Measurements from ENCODE around the gene PDHA2. TPM values are rescaled to one million over a fixed set of nuclear protein-coding genes. Genes with fewer than 3 reads are reported as not detected.

PDHA2 gene
- not detected in 2 replicates for total RNA-seq

DNA sequence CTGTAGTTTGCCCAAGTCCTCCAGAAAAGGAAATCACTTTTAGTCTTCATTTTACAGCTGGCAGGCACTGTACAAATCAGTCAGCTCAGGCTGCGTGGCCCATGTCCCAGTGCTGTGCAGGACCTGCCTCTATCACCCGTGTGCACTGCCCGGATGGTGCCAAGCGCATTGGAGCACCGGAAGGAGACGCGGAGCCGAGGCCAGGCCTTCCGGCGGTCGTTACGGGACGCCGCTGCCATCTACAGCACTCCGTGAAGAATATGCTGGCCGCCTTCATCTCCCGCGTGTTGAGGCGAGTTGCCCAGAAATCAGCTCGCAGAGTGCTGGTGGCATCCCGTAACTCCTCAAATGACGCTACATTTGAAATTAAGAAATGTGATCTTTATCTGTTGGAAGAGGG, at the start of gene PDHA2:
Gene PDHA2, plus strand, starts transcription at position 203 of the 400 bp plus-strand sequence. Its CDS starts 58 bp downstream, at position 261.
- DNase-seq (ENCODE audit: low spot score) = no peak
- Mint-ChIP-seq H3K27me3 (ENCODE audit: low read depth) (no peaks in the 10 kb centered on the region), H3K27ac (no peak within 1 kb of the TSS), H3K4me1 (ENCODE audit: low read depth) (no peaks in the 10 kb centered on the region), H3K4me3 (ENCODE audit: low read depth) (no peak within 1 kb of the TSS), H3K9me3 (no peaks in the 10 kb centered on the region), H3K36me3 (ENCODE audit: low read depth) (no peaks in the 10 kb centered on the region)
- intact Hi-C loops (cut with micrococcal nuclease) = no loop called here

DNA sequence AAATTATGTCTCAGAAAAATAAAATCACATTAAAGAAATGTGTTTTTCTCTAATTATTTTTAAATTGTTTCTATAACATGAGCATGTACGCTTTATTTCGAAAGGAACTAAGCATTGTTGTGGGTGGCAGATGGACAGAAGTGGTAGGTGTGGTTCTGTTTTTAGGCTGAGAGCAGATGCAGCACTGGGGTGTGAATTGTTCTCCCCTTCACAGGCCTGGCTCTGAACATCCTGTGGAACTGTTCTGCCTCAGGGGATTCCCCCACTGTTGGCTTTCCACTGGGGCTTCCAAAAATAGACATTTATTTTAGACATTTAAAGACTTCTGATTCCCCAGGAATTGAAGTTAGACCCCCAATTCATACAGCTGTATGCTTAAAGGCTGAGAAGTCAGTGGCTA, 41.9 kb upstream of the PDHA2 start:
- no peaks in the 10 kb centered on the region for H3K36me3 Mint-ChIP-seq (ENCODE audit: low read depth)

DNA sequence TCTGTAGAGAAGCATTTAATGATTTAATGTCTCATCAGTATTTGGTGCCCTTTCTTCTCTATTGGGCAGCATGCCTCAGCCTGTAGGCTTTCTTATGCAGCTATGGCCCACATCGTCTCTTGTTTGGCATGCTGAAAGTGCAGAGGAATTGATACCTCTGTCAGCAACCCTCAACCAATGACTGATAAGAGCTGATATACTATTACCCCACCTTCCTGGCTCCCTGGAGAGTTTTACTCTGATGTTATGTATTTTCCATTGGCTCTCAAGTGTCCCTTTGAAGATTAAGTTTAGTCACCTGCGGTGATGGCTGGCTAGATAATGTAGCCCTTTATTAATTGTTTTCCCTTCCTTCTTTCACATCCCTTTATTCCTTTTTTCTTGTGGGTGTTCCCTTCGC, 41.2 kb upstream of the PDHA2 start:
- Mint-ChIP-seq H3K4me3 (ENCODE audit: low read depth) (no peak overlapping the region), H3K9me3 (peaks cover 4% of the 10 kb centered on the region), H3K27ac (no peak overlapping the region), H3K36me3 (ENCODE audit: low read depth) (no peaks in the 10 kb centered on the region), H3K4me1 (ENCODE audit: low read depth) (no peaks in the 10 kb centered on the region), H3K27me3 (ENCODE audit: low read depth) (no peaks in the 10 kb centered on the region)
- intact Hi-C loops (cut with micrococcal nuclease) = no loop called here
- no peak for DNase-seq (ENCODE audit: low spot score)

More for the DNA sequence above, 41.9 kb upstream of the PDHA2 start:
- Mint-ChIP-seq H3K4me1 (ENCODE audit: low read depth) (no peaks in the 10 kb centered on the region), H3K27ac (no peak overlapping the region), H3K9me3 (peaks cover 4% of the 10 kb centered on the region), H3K27me3 (ENCODE audit: low read depth) (no peaks in the 10 kb centered on the region), H3K4me3 (ENCODE audit: low read depth) (no peak overlapping the region)
- intact Hi-C loops (cut with micrococcal nuclease) = no loop called here
- DNase-seq (ENCODE audit: low spot score) = no peak

DNA sequence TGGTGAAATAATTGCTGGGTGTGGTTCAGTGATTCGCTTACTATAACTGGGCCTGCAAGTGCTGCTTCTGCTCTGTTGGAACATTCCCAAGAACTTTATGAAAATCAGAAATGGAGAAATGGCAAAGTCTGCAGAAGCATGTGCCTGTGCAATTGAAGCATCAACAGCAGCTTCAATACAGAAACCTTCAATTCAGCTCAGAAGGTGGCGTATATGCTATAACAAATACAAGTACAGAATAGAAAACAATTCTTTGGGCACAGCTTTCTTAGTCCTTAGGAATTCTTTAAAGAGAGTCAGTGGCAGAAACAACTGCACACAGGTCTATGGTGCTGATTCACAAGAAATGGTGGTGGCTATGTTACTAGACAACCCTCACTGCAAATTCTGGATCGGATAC, 18.0 kb upstream of the PDHA2 start:
- intact Hi-C loops (cut with micrococcal nuclease) = no loop called here
- H3K27me3 Mint-ChIP-seq (ENCODE audit: low read depth) = no peaks in the 10 kb centered on the region
- no peaks in the 10 kb centered on the region for H3K9me3 Mint-ChIP-seq
- H3K36me3 Mint-ChIP-seq (ENCODE audit: low read depth) = no peaks in the 10 kb centered on the region
- H3K4me3 Mint-ChIP-seq (ENCODE audit: low read depth) = no peak overlapping the region
- DNase-seq (ENCODE audit: low spot score) = no peak
- H3K4me1 Mint-ChIP-seq (ENCODE audit: low read depth) = no peaks in the 10 kb centered on the region
- no peak overlapping the region for H3K27ac Mint-ChIP-seq

DNA sequence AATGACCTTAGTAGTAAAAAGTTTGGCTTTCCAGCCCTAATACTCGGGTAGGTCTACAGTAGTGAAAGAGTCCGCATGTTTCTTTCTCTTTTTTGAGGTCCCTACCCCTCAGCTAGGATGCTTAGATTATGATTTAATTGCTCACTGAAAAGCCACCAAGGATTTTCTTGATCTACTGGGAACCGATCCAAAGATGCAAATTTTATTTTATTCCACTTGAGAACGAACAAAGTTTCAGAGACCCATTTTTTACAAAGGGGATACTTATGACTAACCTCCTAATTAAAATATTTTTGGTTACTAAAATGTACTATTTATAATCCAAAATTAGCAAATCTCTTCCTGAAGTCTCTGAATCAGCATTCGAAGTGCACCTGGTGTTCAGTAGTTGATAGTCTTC, 14.3 kb upstream of the PDHA2 start:
- no peaks in the 10 kb centered on the region for H3K27me3 Mint-ChIP-seq (ENCODE audit: low read depth)
- no peak overlapping the region for H3K27ac Mint-ChIP-seq
- H3K36me3 Mint-ChIP-seq (ENCODE audit: low read depth) = no peaks in the 10 kb centered on the region
- H3K4me3 Mint-ChIP-seq (ENCODE audit: low read depth) = no peak overlapping the region
- no peak for DNase-seq (ENCODE audit: low spot score)
- no peaks in the 10 kb centered on the region for H3K9me3 Mint-ChIP-seq
- H3K4me1 Mint-ChIP-seq (ENCODE audit: low read depth) = no peaks in the 10 kb centered on the region
- intact Hi-C loops (cut with micrococcal nuclease) = no loop called here

DNA sequence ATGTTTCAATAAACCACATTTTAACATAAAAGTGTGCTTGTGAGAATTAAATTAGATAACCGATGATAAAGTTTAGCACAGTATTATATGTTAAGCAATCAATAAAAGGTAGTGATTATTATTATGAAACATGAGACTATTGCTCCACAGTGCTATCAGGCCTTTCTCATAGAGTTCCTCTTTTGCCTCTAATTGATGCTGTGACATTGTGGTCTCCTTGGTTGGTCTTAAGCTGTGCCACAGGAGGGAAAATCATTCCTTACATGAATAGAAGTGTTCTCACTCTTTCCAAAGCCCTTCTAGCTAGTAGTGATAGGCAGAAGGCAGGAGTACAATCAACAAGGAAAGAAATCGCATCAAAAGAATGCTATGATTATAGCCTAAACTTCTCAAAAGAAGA, 9.2 kb upstream of the PDHA2 start:
- H3K4me1 Mint-ChIP-seq (ENCODE audit: low read depth) = no peaks in the 10 kb centered on the region
- no peaks in the 10 kb centered on the region for H3K27me3 Mint-ChIP-seq (ENCODE audit: low read depth)
- no peak overlapping the region for H3K4me3 Mint-ChIP-seq (ENCODE audit: low read depth)
- intact Hi-C loops (cut with micrococcal nuclease) = no loop called here
- no peaks in the 10 kb centered on the region for H3K36me3 Mint-ChIP-seq (ENCODE audit: low read depth)
- no peaks in the 10 kb centered on the region for H3K9me3 Mint-ChIP-seq
- no peak overlapping the region for H3K27ac Mint-ChIP-seq
- DNase-seq (ENCODE audit: low spot score) = no peak

DNA sequence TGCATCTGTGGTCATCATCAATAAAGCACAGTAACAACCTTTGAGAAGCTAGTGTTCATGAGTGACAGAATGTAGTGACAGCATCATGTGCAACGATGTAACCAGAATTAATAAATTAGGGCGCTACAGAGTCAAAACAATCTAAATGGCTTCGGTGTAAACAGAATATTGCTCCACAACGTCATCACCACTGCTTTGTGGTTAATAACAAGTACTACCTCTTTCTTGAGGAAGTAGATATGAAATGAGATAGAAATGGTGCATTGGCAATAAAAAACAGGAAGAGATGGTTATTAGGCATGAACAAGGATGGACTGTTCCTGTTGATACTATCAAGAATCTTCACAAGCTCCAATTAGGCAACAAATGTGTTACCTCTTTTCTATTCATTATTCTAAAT, 8.7 kb upstream of the PDHA2 start:
- no peak overlapping the region for H3K4me3 Mint-ChIP-seq (ENCODE audit: low read depth)
- H3K27me3 Mint-ChIP-seq (ENCODE audit: low read depth) = no peaks in the 10 kb centered on the region
- H3K36me3 Mint-ChIP-seq (ENCODE audit: low read depth) = no peaks in the 10 kb centered on the region
- H3K9me3 Mint-ChIP-seq = no peaks in the 10 kb centered on the region
- no peak overlapping the region for H3K27ac Mint-ChIP-seq
- no peaks in the 10 kb centered on the region for H3K4me1 Mint-ChIP-seq (ENCODE audit: low read depth)
- intact Hi-C loops (cut with micrococcal nuclease) = no loop called here
- no peak for DNase-seq (ENCODE audit: low spot score)

DNA sequence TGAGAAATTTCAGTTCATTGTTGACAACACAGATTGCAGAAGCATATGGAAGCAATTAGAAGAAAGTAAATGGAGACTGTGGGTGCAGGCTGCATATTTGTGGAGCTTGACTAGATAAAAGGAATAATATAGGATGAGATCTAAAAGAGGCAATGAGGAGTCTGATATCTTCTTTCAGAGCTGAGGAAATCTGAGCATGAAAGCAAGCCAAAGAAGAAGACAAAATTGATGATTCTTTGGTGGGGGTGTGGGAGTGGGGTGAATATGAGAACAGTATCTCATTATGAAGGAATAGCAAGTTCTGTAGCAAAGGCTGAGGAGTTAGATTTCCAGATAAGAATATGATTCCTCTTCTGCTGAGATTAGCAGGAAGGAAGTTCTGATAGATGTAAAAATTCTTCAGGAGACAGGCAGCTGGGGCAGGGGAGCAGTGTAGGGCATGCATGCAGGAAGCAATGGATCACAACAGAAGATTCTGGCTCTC, 6.1 kb upstream of the PDHA2 start:
- Mint-ChIP-seq H3K9me3 (no peaks in the 10 kb centered on the region), H3K36me3 (ENCODE audit: low read depth) (no peaks in the 10 kb centered on the region), H3K27ac (no peak overlapping the region), H3K27me3 (ENCODE audit: low read depth) (no peaks in the 10 kb centered on the region), H3K4me1 (ENCODE audit: low read depth) (no peaks in the 10 kb centered on the region), H3K4me3 (ENCODE audit: low read depth) (no peak overlapping the region)
- intact Hi-C loops (cut with micrococcal nuclease) = no loop called here
- no peak for DNase-seq (ENCODE audit: low spot score)

DNA sequence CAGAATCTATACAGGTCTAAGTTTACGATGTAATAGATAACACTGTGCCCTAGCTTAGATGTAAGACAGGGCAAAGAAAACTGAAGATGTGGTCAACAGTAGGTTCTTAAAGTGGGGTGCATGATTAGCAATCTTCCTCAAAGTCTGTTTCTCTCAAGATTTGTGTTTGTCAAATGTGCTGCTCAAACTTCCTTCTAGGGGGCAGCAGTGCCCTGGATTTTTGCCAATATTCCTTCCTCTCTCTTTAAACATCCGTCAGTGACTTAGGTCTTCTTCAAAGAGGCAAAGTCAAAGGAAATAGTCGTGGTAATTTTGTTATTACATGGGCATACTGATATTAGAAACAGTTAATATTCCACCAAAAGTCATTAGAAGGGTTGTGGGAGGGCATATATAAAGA, 4.2 kb upstream of the PDHA2 start:
- DNase-seq (ENCODE audit: low spot score) = no peak
- Mint-ChIP-seq H3K9me3 (no peaks in the 10 kb centered on the region), H3K36me3 (ENCODE audit: low read depth) (no peaks in the 10 kb centered on the region), H3K4me1 (ENCODE audit: low read depth) (no peaks in the 10 kb centered on the region), H3K27me3 (ENCODE audit: low read depth) (no peaks in the 10 kb centered on the region), H3K27ac (no peak overlapping the region), H3K4me3 (ENCODE audit: low read depth) (no peak overlapping the region)
- intact Hi-C loops (cut with micrococcal nuclease) = no loop called here

DNA sequence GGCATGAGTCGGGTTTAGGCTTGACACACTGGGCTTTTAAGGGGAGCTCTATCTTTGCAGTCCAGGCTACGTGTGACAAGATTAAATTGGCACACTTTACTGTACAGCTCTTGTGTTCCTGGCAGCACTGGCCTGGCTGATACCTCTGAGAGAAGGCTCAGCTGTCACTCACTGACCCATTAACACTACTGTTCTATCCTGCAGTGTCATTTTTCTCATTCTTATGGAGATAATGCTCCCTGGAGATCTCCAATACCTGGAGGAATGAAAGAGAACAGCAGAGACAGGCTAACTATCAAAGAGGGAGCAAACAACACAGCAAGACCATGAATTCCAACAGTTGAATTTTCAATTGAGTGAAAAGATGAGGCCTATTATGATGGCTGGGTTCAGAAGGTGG, 1.7 kb upstream of the PDHA2 start:
- no peak for DNase-seq (ENCODE audit: low spot score)
- no peaks in the 10 kb centered on the region for H3K36me3 Mint-ChIP-seq (ENCODE audit: low read depth)
- intact Hi-C loops (cut with micrococcal nuclease) = no loop called here
- H3K27ac Mint-ChIP-seq = no peak overlapping the region
- H3K27me3 Mint-ChIP-seq (ENCODE audit: low read depth) = no peaks in the 10 kb centered on the region
- no peak overlapping the region for H3K4me3 Mint-ChIP-seq (ENCODE audit: low read depth)
- no peaks in the 10 kb centered on the region for H3K4me1 Mint-ChIP-seq (ENCODE audit: low read depth)
- H3K9me3 Mint-ChIP-seq = no peaks in the 10 kb centered on the region

DNA sequence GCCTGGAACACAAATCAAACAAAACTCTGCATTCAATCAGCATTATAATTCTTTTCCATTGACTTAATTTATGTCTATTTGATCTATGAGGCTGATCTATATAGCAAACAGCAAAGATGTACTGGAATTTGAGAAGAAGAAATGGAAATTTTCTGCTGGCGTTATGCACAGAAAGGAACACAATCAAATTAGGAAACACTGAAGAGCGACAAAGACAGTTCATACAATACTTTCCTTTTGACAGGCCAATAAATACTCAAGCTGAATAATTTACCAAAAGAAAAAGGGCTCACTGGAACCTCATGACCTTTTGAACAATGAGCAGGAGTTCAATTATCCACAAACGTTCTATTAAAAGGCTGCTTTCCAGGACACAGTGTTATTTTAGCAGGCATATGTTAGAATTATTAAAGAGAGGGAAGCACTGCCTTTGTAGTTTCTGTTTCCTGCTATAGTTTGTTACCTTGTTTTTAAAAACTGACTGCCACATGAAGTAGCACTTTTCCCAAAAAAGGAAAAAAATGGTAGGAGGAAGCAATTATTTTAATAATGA, 8.1 kb downstream of the PDHA2 start:
- intact Hi-C loops (cut with micrococcal nuclease) = no loop called here
- Mint-ChIP-seq H3K4me1 (ENCODE audit: low read depth) (no peaks in the 10 kb centered on the region), H3K9me3 (no peaks in the 10 kb centered on the region), H3K36me3 (ENCODE audit: low read depth) (no peaks in the 10 kb centered on the region), H3K27ac (no peak overlapping the region), H3K27me3 (ENCODE audit: low read depth) (no peaks in the 10 kb centered on the region), H3K4me3 (ENCODE audit: low read depth) (no peak overlapping the region)
- no peak for DNase-seq (ENCODE audit: low spot score)

DNA sequence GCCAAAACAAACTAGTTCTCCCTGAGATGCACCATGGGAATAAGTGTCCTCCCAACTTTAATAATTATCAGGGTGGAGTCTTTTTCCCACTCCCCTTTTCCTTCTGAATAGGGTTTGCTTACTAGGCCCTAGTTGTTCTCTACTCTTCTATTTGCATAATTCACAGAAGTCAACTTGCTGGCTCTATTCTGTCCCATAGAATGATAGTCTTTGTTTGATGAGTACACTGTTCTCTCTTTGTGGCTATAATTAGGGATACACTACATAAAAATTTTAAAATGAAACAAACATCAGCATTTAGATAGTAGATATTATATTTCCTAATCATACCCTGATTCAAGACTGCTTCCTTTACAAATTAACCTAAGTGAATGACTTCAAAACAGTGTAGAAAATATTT, 10.3 kb downstream of the PDHA2 start:
- no peaks in the 10 kb centered on the region for H3K36me3 Mint-ChIP-seq (ENCODE audit: low read depth)
- H3K9me3 Mint-ChIP-seq = no peaks in the 10 kb centered on the region
- intact Hi-C loops (cut with micrococcal nuclease) = no loop called here
- no peak overlapping the region for H3K27ac Mint-ChIP-seq
- no peak for DNase-seq (ENCODE audit: low spot score)
- no peaks in the 10 kb centered on the region for H3K27me3 Mint-ChIP-seq (ENCODE audit: low read depth)
- no peak overlapping the region for H3K4me3 Mint-ChIP-seq (ENCODE audit: low read depth)
- H3K4me1 Mint-ChIP-seq (ENCODE audit: low read depth) = no peaks in the 10 kb centered on the region

DNA sequence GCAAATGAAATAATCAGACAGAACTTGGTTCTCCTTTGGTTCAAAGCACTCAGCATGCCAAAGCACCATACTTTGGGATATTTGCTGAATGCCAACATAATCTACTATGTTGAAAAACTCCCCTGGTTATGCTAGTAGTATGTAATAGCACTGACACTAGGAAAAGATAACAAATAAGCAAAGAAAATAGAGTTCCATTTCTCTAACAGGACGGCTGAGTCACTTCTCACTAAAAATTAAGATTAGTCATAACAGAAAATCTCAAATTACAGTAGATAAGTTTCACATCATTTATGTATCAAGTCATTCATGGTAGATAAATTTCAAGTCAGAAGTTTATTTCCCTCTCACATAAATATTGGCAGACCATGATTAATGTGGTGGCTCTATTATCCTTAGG, 17.9 kb downstream of the PDHA2 start:
- Mint-ChIP-seq H3K4me3 (ENCODE audit: low read depth) (no peak overlapping the region), H3K36me3 (ENCODE audit: low read depth) (no peaks in the 10 kb centered on the region)

DNA sequence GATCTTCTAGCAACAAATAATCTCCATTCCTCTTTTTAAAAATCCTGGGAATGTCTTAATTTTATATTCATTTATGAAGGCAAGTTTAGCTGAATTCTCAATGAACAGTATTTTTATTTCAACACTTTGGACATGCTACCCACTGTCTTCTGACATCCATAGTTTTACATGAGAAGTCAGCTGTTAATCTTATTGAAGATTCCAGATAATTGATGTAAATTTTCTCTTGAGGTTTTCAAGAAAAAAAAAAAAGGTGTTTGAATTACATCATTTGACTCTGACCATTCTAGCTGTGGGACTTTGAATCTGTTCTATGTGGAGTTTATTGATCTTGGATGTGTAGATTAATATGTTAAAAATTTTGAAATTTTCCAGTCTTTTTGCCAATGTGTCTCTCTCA, 28.0 kb downstream of the PDHA2 start:
- H3K4me1 Mint-ChIP-seq (ENCODE audit: low read depth) = no peaks in the 10 kb centered on the region

More for the DNA sequence above, 17.9 kb downstream of the PDHA2 start:
- no peak overlapping the region for H3K27ac Mint-ChIP-seq
- intact Hi-C loops (cut with micrococcal nuclease) = no loop called here
- no peaks in the 10 kb centered on the region for H3K27me3 Mint-ChIP-seq (ENCODE audit: low read depth)
- no peaks in the 10 kb centered on the region for H3K9me3 Mint-ChIP-seq
- no peaks in the 10 kb centered on the region for H3K4me1 Mint-ChIP-seq (ENCODE audit: low read depth)
- DNase-seq (ENCODE audit: low spot score) = no peak

More for the DNA sequence above, 28.0 kb downstream of the PDHA2 start:
- Mint-ChIP-seq H3K4me3 (ENCODE audit: low read depth) (no peak overlapping the region), H3K36me3 (ENCODE audit: low read depth) (no peaks in the 10 kb centered on the region), H3K9me3 (peaks cover 40% of the 10 kb centered on the region), H3K27ac (no peak overlapping the region), H3K27me3 (ENCODE audit: low read depth) (no peaks in the 10 kb centered on the region)
- DNase-seq (ENCODE audit: low spot score) = no peak
- intact Hi-C loops (cut with micrococcal nuclease) = no loop called here
